ENCODE measurements around the gene ABCC10.
A peak's percentile ranks its signal among the peaks of the same experiment; 100 is the strongest.

Gene ABCC10

DNA sequence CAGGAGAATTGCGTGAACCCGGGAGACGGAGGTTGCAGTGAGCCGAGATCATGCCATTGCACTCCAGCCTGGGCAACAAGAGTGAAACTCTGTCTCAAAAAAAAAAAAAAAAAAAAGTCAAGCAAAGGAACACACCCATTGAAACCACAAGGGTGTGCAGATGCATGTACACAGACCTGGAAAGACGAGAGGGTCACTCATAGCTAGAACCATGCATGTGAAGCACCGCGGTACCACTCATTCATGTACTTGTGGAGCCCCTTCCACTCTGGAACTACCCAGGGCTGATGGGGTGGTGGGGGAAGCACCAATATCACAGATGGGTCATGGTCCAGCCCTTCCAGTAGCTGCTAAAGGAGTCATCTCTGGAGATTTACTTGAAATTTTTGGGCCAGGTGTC lies 42.6 kb downstream of the ABCC10 start:
- DNase-seq: no peak

DNA sequence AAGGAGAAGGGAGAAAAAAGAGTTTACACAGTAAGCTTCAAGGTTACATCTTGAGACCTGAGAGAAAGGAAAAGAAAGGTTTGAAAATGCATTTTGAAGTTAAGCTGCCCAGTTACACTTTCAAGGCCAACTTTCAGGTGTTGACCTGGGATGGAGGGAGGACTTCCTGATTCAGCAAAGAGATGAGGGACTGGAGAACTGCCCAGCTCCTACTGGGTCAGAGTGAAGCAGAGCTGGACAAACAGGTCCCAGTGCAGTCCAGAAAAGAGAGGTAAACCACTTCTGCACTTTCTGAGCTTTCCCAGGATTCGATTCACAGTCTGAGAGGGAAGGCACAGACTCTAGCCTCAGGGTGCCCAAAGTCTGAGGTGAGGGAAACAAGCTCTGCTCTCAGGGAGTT lies 44.1 kb downstream of the ABCC10 start:
- no peak for DNase-seq

DNA sequence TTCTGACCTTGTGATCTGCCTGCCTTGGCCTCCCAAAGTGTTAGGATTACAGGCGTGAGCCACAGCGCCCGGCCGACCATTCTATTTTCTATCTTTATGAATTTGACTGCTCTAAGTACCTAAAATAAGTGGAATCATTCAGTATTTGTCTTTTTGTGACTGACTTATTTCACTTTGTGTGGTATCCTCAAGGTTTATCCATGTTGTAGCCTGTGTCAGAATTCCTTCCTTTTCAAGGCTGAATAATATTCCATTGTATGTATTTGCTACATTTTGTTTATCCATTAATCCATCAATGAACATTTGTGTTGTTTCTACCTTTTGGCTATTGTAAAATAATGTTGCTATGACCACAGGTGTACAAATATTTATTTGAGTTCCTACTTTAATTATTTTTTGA lies 45.2 kb downstream of the ABCC10 start:
- DNase-seq: no peak

DNA sequence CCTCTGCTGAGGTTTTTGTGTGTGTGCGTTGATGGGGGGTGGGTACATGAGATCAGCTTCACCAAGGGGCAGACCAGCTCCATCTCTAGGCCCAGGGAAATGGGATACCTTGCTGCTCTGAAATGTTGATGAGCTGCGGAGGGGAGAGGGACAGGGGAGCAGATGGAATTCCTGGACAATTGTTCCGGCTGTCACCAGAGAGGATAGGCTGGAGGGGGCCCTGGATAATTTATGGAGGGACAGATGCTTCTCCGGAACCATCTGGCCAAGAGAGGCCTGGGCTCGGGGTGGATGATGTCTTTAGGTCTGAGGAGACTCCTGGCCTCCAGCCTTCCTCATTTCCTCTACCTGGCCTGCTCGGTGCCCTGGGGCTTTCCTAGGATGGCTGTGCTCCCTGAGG lies 48.2 kb downstream of the ABCC10 start:
- DNase-seq: no peak

DNA sequence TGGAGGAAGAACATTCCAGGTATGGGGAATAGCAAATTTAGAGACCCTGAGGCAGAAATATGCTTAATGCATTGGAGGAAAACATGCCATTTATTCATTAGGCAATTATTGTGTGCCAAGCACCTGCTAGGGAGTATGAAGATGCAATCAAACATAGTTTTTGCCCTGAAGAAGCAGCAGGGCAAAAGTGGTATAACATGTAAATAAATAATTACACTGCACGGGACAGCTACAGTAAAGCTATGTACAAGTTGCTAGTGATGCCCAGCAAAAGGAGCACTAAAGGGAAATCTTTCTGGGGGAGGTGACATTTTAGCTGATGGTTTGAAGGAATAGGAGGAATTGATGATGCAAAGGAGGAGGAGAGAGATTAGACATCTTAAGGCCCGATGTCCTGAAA lies 49.4 kb downstream of the ABCC10 start:
- DNase-seq: no peak

DNA sequence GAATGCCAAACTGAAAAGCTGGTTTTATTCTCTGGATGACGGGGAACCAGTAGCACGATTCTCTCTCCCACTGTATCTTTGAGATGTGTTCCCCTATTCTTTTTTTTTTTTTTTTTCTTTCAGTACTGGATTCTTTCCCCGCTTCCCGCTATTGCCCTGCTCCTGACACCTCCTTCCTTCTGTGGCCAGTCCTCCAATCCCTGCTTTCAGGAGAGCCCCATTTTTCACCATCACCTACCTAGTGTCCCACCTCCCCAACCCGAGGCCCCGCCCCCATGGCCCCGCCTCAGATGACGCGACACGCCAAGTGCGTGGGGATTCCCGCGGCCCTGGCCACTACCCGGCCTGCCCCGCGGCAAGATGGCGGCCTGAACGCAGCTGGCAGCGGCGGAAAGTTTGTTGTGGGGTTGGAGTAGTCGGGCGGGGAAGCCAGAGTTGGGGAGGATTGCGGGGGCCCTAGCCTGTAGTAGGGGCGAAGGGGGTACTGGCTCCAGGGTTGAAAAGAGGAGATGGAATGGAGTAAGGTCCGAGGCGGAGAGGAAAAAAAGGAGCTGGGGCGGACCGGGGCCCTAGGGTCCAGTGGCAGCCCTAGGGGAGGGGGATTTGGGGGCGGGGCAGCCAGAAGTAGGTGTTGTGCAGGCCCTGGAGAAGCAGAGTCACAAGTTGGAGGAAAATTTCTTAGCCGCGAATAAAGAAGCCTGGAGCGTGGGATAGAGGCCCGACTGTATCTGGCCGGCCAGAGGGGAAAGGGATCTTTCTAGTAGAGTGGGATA lies 50.1 kb downstream of the ABCC10 start, which contains the start of gene TJAP1:
TSS of gene TJAP1 (plus strand) at position 336 of the 773 bp plus-strand sequence. CDS start 21,432 bp downstream, outside the sequence.
- DNase-seq: peak; percentile 96

DNA sequence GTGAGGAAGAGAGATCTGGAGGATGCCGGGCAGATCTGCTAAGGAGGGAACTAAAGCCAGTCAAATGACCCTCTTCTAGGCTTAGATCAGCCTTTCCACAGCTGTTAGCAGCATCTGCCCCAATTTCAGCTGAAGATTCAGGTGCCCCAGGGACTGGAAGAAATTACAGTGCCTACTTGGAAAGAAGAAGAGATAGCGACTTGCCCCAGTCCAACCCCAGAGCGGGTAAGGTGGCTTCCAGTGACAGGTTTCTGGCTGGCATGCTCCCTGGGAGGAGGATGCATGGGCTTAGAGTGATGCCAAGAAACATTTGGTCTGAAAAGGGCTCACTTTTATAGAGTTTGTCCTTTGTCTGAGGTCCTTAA lies 50.6 kb downstream of the ABCC10 start:
- DNase-seq: no peak

DNA sequence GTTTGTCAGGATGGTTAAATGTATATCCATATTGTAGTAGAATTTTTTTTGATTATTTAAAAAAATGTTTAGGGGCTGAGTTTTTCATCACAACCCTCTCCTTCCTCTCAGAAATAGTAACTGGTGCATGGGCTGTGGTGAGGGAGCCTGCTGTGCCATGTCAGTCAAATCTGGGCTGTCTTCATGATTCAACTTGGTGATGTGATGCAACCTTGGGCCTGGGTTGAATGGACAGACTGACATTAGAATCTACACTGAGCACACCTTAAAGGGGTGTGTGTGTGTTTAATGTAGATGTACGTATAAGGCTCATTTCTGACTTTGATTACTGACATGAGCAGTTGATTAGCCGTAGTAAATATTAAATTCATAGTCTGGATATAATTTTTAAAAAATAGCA lies 53.7 kb downstream of the ABCC10 start:
- no peak for DNase-seq

DNA sequence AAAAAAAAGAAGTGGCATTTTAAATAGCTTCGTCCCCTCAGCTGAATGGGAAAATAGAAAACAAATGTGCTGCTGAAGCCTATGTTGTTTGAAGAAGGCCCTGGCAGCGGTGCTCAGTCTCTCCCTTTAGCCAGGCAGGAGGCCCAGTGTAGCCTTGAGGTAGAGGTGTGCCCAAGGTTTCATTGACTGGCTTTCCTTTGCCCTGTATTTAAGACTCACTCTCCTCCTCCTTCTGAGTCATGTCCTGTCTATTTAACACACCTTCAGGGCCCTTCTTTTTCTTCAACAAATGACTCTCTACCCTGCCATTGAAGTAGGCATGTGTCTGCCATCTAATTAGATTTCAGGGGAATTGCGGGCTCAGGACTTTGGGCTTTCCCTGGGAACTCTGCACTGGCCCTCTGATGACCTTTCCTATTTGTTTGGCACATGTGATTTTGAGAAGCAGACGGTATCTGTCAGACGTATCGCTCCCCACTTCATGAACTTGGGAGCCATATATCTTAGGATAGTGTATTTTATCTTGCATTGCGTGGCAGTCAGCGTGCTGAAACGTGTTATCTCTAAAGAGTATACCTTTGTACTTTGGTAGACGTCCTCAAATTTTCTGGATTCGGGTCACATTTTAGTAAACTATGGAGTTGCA lies 54.4 kb downstream of the ABCC10 start:
- DNase-seq: no peak

DNA sequence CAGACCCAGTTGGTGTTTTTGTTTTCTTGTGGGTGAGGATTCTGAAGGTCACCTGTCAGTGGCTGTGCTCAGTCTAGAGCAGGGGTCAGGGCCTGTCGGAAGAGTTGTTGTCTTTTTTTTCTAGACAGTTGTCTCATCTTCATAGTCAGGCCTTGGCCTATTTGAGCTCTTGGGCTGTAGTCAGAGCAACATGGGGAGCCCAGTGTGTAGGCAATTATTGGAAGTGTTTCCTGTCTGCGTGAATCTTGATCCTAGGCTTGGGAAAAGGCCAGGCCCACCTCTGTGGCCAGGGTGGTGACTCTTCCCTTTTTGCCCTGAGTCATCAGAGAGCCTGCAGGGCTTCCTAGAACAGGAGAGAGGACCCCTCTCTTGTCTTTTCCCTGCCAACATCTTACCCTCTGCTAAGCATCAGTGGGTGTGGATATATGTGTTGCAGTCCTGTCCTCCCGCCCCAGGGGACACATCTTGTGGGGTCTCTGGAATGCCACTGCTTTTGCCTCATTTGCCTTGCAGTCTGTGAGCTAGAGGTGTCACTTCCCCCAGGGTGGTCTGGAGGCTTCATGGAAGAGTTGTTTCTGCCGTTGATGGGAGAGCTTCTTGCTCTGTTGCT lies 61.4 kb downstream of the ABCC10 start:
- no peak for DNase-seq

DNA sequence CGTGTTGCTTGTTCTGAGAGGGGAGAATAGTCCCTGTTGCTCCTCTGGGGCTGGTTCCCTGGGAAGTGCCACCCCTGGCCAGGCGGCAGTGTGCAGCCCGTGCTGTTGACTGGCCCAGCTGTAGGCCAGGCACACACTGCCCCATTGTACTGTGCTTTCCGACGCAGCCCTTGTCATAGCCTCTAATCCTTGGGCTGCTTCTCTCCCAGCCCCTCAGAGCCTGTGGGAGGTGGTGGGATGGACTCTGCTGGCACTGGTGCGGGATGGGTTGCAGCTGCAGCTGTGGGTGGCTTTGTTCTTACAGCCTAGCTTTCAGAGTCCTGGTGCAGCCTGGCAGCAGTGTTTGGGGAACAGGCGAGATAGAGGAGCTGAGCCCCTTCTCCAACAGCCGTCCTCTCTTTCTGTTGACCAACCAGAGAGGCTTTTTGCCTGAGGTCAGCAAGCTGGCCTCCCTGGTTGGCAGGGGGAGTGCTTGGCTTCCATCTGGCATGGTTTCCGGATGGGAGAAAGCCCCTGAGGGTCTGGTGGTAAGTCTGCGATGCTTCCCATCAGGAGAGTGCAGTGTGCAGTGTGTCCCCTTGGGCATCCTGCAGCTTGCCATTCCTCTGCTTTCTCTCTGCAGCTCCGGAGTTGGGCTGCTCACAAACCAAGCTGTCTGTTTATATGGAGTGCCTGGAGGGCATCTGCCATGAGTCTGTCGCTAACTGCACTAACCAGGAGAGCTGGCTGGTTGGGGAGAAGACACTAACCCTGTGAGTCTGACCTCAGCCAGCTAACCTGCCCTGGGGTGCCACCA lies 62.1 kb downstream of the ABCC10 start:
- DNase-seq: no peak

DNA sequence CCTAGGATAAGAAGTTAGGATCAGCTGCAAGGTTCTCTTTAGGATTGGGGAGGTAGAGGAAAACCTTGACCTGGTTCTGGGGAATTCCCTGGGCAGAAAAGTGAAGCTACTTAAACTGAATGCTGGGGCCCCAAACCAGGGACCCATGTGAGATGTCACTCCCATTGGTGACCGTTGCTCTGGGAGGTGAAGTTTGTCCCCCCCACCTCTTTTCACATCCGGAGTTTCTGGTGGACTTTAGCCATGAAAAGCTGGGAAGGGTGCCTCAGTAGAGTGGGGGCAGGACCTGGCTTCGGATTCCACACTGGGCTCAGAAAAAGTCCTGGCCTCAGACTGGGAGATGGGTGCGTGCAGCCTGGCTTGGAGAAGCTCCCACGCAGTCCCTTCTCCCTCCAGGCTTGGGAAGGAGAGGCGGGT lies 63.2 kb downstream of the ABCC10 start:
- no peak for DNase-seq

DNA sequence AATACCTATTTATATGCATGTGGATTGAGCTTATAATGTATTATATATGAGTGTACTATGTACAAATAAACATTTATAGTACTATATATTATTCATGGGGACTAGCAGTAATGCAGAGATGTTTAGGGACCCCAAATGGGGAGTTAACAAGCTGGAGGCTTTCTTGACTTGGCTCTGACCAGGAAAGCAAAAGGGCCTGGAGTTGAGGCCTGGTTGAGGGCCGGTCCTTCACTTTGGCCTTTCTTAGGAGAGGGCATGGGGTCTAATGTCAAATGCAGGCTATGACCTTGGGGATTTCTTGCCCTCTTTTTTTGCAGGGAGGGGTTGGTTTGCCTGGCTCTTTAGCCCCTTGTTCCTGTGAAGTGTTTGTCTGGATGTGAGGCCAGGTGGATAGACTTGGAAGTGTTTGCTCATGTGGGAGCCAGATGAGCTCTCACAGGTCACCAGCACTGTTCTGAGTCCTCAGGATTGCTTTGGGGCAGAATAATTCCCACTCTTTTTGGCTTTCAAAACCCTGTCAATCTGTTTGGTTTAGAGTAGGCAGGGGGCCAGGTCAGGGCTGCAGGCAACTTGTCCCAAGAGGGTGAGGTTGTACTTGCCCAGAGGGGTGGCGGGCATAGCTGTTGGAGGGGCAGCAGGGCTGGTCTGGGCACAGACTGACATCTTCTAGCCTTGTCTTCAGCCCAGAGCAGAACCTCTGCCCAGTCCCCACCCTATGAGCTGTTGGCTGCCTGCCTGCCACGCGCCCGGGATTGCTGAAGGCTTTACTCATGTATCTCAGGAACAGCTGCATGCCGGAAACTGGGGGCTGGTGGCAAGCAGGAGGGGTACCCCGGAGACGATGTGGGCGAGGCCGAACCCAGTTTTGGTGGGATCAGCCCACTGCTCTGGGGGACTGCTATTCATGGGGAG lies 64.7 kb downstream of the ABCC10 start:
- no peak for DNase-seq

DNA sequence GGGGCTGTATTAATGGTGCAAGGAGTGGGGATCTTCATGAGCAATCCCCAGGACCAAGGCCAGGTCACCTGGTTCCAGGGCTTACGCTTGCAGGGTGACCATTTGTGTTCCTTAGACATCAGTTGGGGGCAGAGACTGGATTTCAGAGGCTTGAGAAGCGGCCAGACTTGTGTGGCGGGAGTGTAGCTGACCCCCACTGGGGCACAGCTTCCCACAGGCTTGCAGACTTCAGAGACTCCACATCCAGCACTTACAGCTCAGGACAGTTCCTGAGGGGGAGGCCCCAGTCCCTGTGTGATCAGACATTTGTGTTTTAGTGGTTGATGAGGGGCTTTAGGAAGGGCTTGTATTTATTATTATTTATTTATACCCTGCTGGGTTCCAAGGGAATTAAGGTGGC lies 65.3 kb downstream of the ABCC10 start:
- DNase-seq: no peak

DNA sequence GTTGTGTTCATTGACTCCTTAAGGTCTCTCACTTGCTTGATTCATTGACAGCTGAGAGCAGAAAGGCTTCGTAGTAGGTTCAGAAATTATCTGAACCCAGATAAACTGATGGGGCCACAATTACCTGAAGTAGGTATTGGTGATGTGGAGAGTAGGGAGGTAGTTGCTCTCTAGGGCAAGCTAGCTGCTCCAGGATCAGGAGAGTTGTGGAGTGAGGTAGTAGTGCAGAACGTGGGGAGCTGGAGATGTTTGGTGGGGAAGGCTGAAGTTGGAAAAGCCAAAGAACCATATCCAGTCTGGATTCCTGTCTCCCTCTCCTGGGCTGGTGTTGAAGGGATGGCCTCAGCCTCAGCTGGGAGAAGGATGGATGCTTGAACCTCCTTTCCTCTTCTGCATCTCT lies 65.9 kb downstream of the ABCC10 start:
- DNase-seq: no peak

DNA sequence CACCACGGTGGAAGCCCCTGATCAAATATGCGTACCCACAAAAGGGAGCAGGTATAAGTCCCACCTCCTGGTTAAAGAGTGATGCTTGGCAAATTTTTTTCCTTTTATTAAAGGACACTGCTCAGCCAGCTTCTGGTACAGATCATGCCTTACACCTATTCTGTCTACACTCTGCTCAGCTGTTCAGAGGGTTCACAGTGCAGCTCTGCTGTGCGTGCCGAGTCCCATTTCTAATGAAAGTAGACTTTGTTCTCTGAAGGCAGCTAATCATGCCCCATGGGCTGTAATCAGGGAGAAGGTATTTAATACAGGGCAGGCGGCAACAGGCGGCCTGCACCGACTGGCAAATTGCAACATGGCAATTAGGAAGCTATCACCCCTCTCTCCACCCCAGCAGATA lies 66.5 kb downstream of the ABCC10 start:
- no peak for DNase-seq

DNA sequence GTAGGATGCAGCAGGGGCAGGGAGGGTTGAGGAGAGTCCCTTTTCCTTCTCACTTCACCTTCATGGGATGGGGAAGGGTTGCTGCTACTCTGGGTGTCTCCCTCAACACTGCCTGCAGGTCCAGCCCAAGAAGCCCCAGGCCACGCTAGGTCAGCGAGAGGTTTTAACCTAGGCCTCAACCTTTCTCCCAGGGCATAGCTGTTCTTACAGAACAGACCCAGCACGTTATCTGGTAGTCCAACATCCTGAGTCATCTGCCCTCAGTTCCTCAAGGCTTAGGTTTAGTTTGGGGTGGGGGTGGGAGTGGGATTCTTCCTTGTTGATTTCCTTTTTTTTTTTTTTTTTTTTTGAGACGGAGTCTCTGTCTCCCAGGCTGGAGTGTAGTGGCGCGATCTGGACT lies 67.0 kb downstream of the ABCC10 start:
- no peak for DNase-seq

DNA sequence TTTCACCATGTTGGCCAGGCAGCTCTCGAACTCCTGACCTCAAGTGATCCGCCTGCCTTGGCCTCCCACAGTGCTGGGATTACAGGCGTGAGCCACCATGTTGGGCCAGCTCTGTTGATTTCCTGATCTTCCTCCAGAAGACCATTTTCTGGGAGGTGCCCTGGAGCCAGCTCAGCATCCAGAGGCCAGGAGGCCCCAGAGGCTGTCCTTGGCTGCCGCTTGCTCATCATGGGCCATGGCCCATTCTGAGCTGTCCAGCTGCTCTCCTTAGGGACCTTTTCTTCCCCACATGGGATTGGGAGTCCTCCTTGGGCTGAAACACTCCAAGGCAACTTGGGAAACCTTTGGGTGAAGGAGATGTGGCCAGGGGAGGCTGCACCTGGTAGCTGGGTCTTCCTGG lies 67.4 kb downstream of the ABCC10 start:
- no peak for DNase-seq

DNA sequence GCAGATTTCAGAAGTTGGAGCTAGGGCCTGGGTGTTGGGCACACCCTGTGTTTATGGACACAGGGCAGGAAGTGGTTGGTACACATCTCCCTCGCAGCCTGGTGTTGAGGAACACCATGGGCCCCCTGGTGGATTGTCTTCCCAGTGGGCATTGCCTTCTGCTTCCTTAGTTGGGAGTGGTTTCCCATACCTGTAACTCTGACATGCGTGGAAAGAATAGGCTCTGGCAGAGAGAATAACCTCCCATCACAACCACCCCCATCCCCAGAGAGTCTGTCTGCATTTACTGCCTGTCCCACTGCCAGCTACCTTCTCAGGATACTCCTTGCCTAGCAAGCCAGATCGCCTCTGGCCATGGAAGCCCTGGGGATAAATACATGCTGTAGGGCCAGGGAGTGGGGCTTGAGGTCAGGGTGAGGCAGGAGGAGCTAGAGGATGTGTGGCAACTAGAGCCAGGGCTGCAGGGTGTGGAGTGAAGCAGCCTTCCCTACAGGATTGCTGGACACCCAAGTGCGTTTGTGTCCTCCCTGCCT lies 68.1 kb downstream of the ABCC10 start:
- no peak for DNase-seq

DNA sequence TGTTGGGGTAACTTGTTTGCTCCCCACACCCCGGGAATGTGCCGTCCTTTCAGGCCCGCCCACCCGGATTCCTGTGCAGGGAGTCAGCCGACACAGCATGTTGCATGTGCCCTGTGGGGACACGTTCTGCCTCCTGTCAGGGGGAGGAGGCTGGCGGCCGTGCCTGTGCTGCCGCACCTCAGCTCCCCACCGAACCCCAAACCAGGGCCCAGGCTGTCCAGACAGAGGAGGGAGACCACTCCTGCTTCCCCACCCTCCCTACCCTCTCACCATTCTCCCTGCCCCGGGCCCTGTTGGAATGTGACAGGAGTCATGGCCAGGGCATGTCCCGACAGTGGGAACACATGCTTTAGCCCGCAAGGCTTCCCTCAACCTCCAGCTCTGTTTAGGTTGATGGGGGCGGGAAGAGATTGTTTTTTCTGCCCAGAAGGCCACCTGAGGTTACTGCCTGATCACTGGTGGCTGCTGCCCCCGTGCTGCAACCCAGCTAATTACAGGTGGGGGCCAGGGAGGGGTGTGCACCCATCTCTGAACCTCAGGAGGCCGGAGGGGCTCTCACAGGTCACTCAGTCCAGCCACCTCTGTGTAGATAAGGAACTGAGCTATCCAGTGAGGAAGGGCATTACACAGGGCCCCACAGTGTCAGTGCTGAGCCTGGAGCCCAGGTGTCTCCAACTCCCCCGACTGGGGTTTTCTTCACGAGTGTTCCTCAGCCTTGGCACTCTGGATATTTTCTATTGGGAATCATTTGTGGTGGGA lies 69.2 kb downstream of the ABCC10 start:
- DNase-seq: no peak

DNA sequence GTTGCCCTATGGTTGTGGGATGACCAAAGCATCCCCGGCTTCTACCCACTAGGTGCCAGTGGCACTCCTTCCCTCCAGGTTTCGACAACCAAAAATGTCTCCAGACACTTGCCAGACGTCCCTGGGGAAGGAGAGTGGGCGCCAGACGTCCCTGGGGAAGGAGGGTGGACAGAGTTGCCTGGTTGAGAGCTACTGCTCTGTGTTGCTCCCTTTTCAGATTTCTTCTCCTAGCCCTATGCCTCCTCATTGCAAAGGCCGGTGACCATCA lies 69.7 kb downstream of the ABCC10 start:
- no peak for DNase-seq

DNA sequence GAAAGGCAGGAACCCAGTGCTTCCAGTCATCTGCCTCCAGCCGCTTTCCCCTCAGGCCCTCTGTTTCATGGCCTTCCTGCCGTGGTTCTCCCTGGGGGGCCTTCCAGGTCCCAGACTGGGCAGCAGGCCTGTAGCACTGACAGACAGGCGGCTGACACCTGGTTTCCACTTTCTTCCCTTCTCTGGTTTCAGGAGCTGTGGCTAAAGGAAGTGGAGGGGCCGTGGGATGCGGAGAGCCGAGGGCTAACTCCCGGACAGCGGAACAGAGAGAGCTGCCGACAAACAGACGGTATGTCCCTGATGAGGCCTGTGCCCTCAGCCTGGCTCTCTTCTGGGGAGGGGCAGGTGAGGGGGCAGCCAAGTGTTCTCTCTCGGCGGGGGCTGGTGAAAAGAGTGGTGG lies 70.3 kb downstream of the ABCC10 start:
- no peak for DNase-seq
